Measurements from ENCODE around the gene ACHE.
"Not testable (repeated sequence)": the region's sequence is repeated elsewhere in the genome, so short reads cannot be mapped to it uniquely, and the experiment has no call there.

Gene ACHE

GRCh38 chr7:100895701-100895955 is at the start of gene ACHE:
Gene ACHE (minus strand): TSS chr7:100895888. CDS start chr7:100894232, 1,656 bp downstream.
- peak; percentile 18 to 22 for ATAC-seq

GRCh38 chr7:100944138-100944537 is 48.5 kb upstream of the ACHE start:
- no peak for ATAC-seq

GRCh38 chr7:100943693-100944092 is 48.0 kb upstream of the ACHE start:
- ATAC-seq: no peak

GRCh38 chr7:100942045-100942774 is 46.5 kb upstream of the ACHE start:
- ATAC-seq: no peak

- not testable (repeated sequence) for ATAC-seq
These were observed 40.5 kb upstream of the ACHE start for GRCh38 chr7:100936167-100936566.

GRCh38 chr7:100935381-100935780 is 39.7 kb upstream of the ACHE start:
- not testable (repeated sequence) for ATAC-seq

GRCh38 chr7:100933734-100934133 is 38.0 kb upstream of the ACHE start:
- no peak for ATAC-seq

DNA sequence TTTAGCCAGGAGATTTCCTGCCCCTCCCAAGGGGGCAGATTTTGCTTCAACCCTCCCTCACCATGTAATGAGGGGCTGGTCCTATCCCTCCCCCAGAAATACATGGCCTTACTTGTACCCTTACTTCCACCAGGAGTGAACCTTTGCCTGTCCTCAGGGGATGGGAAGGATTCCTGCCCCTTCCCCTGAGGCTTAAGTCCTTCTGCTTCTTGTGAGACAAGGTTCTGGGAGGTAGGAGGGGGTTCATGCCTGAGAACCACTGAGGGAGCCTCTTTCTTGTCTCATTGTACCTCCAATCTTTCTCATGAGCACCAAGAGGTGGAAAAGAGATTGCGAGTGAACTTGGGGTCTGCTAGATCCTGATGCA is 34.1 kb upstream of the ACHE start:
- ATAC-seq: no peak

- ATAC-seq: not testable (repeated sequence)
These were observed 27.9 kb upstream of the ACHE start for GRCh38 chr7:100923616-100924015.

GRCh38 chr7:100921039-100921438 is 25.4 kb upstream of the ACHE start:
- ATAC-seq: no peak

DNA sequence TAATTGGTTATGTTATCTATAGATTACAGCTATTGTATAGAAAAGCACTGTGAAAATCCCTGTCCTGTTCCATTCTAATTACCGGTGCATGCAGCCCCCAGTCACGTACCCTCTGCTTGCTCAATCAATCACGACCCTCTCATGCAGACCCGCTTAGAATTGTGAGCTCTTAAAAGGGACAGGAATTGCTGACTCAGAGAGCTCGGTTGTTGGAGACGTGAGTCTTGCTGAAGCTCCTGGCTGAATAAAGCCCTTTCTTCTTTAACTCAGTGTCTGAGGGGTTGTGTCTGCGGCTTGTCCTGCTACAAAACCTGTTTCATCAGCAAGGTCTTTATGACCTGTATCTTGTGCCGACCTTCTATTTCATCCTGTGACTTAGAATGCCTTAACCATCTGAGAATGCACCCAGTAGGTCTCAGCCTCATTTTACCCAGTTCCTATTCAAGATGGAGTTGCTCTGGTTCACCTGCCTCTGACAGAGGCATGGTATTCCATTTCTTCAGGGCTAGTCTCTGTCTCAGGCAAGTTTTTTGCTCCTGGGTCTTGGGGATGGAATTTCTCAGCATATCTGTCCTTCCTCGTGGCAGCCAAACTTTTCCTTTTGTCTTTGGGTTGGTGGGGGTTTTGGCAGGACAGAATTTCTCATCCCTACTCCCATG is 24.2 kb upstream of the ACHE start:
- not testable (repeated sequence) for ATAC-seq

DNA sequence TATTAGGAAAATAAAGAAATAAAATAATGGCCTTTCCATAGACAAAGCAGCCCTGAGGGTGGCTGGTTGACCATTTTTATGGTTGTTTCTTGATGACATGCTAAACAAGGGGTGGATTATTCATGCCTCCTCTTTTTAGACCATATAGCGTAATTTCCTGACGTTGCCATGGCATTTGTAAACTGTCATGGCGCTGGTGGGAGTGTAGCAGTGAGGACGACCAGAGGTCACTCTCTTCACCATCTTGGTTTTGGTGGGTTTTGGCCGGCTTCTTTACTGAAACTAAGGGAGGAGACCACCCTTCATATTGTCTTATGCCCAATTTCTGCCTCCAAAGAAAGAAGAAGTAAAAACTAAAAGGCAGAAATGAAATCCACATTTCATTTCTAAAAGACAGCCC is 23.6 kb upstream of the ACHE start:
- ATAC-seq: not testable (repeated sequence)

GRCh38 chr7:100914879-100915447 is 19.3 kb upstream of the ACHE start:
- peak; percentile 20 to 28 for ATAC-seq

GRCh38 chr7:100914208-100914878 is 18.7 kb upstream of the ACHE start:
- no peak for ATAC-seq

DNA sequence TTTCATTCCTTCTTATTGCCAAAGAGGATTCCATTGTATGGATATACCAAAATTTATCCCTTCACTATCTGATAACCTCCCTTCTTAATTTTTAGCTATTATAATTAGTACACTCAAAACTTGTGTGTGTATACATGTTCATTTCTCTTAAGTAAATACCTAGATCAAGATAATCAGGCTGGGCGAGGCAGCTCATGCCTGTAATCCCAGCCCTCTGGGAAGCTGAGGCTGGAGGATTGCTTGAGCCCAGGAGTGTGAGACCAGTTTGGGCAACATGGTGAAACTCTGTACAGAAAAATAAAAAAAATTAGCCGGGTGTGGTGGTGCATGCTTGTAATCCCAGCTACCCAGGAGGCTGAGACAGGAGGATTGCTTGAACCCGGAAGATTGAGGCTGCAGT is 15.8 kb upstream of the ACHE start:
- no peak for ATAC-seq

DNA sequence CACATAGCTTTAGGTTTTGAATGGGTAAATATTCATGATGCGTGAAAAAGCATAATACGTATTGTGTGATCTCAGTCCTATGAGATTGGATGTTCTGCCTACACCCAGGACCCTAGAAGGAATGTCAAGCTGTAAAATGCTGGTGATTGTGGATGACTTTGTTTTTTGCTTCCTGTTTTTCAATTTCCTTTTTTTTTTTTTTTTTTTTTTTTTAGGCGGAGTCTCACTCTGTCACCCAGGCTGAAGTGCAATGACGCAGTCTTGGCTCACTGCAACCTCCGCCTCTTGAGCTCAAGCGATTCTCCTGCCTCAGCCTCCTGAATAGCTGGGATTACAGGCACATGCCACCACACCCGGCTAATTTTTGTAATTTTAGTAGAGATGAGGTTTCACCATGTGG is 14.8 kb upstream of the ACHE start:
- ATAC-seq: not testable (repeated sequence)

- ATAC-seq: no peak
These were observed 12.8 kb upstream of the ACHE start for GRCh38 chr7:100908512-100908911.

DNA sequence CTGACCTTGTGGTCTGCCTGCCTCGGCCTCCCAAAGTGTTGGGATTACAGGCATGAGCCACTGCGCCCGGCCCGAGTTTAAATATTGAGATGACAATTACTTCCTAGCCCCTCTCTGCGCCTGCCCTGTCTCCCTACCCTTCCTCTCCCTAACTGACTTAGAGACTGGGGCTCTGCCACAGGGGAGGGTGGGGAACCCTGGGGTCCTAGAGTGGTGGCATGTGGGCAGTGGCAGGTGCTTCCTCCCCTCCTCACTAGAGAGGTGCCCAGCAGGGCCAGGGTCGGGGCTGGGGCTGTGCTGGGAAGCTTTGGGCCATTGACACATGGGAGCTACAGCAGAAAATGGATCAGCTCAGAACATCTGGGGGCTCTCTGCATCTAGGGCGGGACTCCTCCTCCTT is 7.0 kb upstream of the ACHE start:
- no peak for ATAC-seq

DNA sequence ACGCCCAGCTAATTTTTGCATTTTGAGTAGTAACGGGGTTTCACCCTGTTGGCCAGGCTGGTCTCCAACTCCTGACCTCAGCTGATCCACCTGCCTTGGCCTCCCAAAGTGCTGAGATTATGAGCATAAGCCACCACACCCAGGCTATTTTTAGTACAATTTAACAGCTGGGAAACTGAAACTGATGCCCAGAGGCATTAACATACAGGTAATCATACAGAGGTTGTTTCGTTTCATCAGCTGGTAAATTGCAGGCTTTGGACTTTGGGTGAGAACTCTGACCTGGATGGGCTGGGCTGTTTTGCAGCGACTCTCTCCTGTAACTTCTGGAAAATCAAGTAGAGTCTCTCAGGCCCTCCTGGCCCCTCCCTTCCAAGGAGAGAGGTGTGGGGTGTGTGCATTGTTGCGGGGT is 6.2 kb upstream of the ACHE start:
- no peak for ATAC-seq

GRCh38 chr7:100900978-100901377 is 5.3 kb upstream of the ACHE start:
- ATAC-seq: no peak

- ATAC-seq: no peak
These were observed 3.7 kb upstream of the ACHE start for GRCh38 chr7:100899432-100899831.

DNA sequence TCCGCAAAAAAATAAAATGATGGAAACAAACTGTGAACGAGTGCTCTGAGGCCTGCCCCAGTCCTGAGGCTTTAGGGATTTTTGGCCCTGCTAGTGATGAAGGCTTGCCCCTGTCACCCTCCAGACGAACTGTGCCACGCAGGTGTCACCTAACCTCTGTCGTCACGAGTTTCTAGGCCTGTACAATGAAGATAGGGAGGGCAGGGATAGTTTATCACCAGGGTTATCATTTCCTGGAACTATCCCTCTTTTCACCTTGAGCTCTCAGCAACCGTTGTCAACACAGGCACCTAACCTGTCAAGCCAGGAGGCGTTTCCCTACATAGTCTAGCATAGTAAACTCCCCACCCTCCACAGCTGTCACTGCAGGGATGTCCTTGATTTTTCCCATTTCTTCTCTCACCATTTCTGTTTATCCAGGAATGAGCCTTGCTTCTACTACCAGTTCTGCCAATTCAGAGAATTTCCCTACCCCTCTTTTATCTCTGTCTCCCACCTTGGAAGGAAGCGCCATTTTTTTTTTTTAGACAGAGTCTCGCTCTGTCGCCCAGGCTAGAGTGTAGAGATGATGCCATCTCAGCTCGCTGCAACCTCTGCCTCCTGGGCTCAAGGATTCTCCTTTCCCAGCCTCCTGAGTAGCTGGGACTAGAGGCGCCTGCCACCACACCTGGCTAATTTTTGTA is 2.2 kb upstream of the ACHE start:
- ATAC-seq: no peak

All from activated CD4-positive, CD25-positive, alpha-beta regulatory T cell treated with anti-CD3 and anti-CD28 coated beads, Interleukin-2, amount 50 U/mL, for 24 hours (primary cell).